GM23248 (cell line): ENCODE results near the gene GRN. TPM values are rescaled to one million over a fixed set of nuclear protein-coding genes. Genes with fewer than 3 reads are reported as not detected.
A peak's percentile ranks its signal among the peaks of the same experiment; 100 is the strongest.

Experiments
- DNase-seq: peaks from one replicate; pipeline ENCODE4 v3.0.0-alpha.2; 2015
- H2AFZ ChIP-seq: fragments of 200-600 bp; sonication (generic); 2 replicates; pipeline ENCODE4 v1.6.1; 2016; ENCODE audit warnings: antibody characterized with exemption
- H3F3A ChIP-seq: fragments of 200-600 bp; sonication (generic); 2 replicates; pipeline ENCODE4 v1.6.1; 2016; ENCODE audit warnings: mild to moderate bottlenecking, antibody characterized with exemption, mixed run types; ENCODE audit not compliant: insufficient read depth
- H3K27ac ChIP-seq: fragments of 200-600 bp; sonication (generic); 2 replicates; pipeline ENCODE4 v1.5.1; 2016; ENCODE audit warnings: mild to moderate bottlenecking
- H3K27me3 ChIP-seq: fragments of 200-600 bp; sonication (generic); replicated peaks from 2 replicates; pipeline ENCODE4 v1.6.1; 2016; ENCODE audit warnings: mild to moderate bottlenecking; ENCODE audit not compliant: insufficient read depth
- H3K36me3 ChIP-seq: fragments of 200-600 bp; sonication (generic); 2 replicates; pipeline ENCODE4 v1.6.1; 2016; ENCODE audit warnings: low read depth, mild to moderate bottlenecking
- H3K4me1 ChIP-seq: fragments of 200-600 bp; sonication (generic); 2 replicates; pipeline ENCODE4 v1.6.1; 2016; ENCODE audit warnings: mild to moderate bottlenecking; ENCODE audit not compliant: insufficient read depth
- H3K4me2 ChIP-seq: fragments of 200-600 bp; sonication (generic); one replicate; pipeline ENCODE4 v1.6.1; 2016; ENCODE audit warnings: mild to moderate bottlenecking; ENCODE audit not compliant: unreplicated experiment
- H3K4me3 ChIP-seq: fragments of 200-600 bp; sonication (generic); 2 replicates; pipeline ENCODE4 v1.5.1; 2016; ENCODE audit warnings: mild to moderate bottlenecking
- H3K79me2 ChIP-seq: fragments of 200-600 bp; sonication (generic); 2 replicates; pipeline ENCODE4 v1.6.1; 2016; ENCODE audit warnings: mild to moderate bottlenecking; ENCODE audit not compliant: insufficient read depth
- H3K9ac ChIP-seq: fragments of 200-600 bp; sonication (generic); 2 replicates; pipeline ENCODE4 v1.6.1; 2016; ENCODE audit warnings: mild to moderate bottlenecking
- H3K9me2 ChIP-seq: fragments of 200-600 bp; sonication (generic); 2 replicates; pipeline ENCODE4 v1.6.1; 2016; ENCODE audit warnings: mixed run types, mild to moderate bottlenecking, moderate library complexity; ENCODE audit not compliant: insufficient read depth
- H3K9me3 ChIP-seq: fragments of 200-600 bp; sonication (generic); one replicate; pipeline ENCODE4 v1.6.1; 2017; ENCODE audit warnings: low read depth
- H4K20me1 ChIP-seq: fragments of 200-600 bp; sonication (generic); 2 replicates; pipeline ENCODE4 v1.6.0; 2016; ENCODE audit not compliant: insufficient read depth
- EZH2 ChIP-seq: fragments of 200-600 bp; sonication (generic); IDR thresholded peaks from 2 replicates; pipeline ENCODE4 v1.6.1; 2018; ENCODE audit warnings: antibody characterized with exemption, mild to moderate bottlenecking; ENCODE audit not compliant: insufficient read depth, poor library complexity, severe bottlenecking
- EZH2phosphoT487 ChIP-seq: fragments of 200-600 bp; sonication (generic); IDR thresholded peaks from 2 replicates; pipeline ENCODE4 v1.6.1; 2018; ENCODE audit warnings: antibody characterized with exemption, moderate library complexity, mild to moderate bottlenecking, low read depth; ENCODE audit not compliant: insufficient read depth
- WGBS, 2 experiments: methylation state at CpG; one replicate each; pipeline ENCODE4 v1.1.6; 2015 to 2017; ENCODE audit warnings: low lambda C conversion rate in 2 of 2, low coverage in 1 of 2; ENCODE audit errors: missing lambda C conversion rate in 2 of 2; 5-methylcytosine and 5-hydroxymethylcytosine counted together
- in situ Hi-C: fragments of 300-500 bp; cut with MboI; formaldehyde crosslinking; loops from 2 replicates; pipeline ENCODE4 v1.15.0; 2020
- polyA plus RNA-seq: library from polyadenylated mRNA; unstranded; fragments of >200 nt; fragmentation: Nextera tagmentation; extraction: Ambion mirVana; gene quantifications from 2 replicates; pipeline ENCODE4 v1.2.1, GENCODE V29; 2016
- total RNA-seq: library from RNA; depleted of rRNA; stranded (reverse); fragments of >200 nt; shearing (Covaris generic); gene quantifications from 2 replicates; pipeline ENCODE4 v1.2.3, GENCODE V29; 2014

GRN gene
- total and polyA plus RNA-seq, 2 experiments from 2014 or later: 410 to 440 TPM

- H3F3A ChIP-seq: peaks cover 16% of the 10 kb centered on the region
- no peaks in the 10 kb centered on the region for H4K20me1 ChIP-seq
- H3K27me3 ChIP-seq: no peaks in the 10 kb centered on the region
- DNase-seq: no peak
- H3K36me3 ChIP-seq: no peaks in the 10 kb centered on the region
- no peak overlapping the region for H3K4me3 ChIP-seq
- H3K79me2 ChIP-seq: peaks cover 15% of the 10 kb centered on the region; the same call in 1 of the 2 replicates
- no peaks in the 10 kb centered on the region for H3K9me3 ChIP-seq
- in situ Hi-C loops: no loop called here
- no peak overlapping the region for H3K9ac ChIP-seq
- WGBS, 2 experiments: 85 to 87% methylated on average over 12 of the region's 12 CpGs
- H2AFZ ChIP-seq: no peak overlapping the region
- H3K4me1 ChIP-seq: peaks cover 3% of the 10 kb centered on the region; the same call in 1 of the 2 replicates
- TF ChIP-seq EZH2phosphoT487 (no peak), EZH2 (no peak)
- H3K27ac ChIP-seq: no peak overlapping the region
- no peak overlapping the region for H3K4me2 ChIP-seq
- no peaks in the 10 kb centered on the region for H3K9me2 ChIP-seq
These were observed 4.5 kb downstream of the GRN start for GRCh38 chr17:44349553-44350070.

GRCh38 chr17:44350733-44351226 lies 5.7 kb downstream of the GRN start:
- in situ Hi-C loops: no loop called here
- Histone ChIP-seq H2AFZ (no peak overlapping the region), H3K4me1 (peaks cover 3% of the 10 kb centered on the region; the same call in 1 of the 2 replicates), H3F3A (peaks cover 16% of the 10 kb centered on the region), H4K20me1 (no peaks in the 10 kb centered on the region), H3K79me2 (peaks cover 9% of the 10 kb centered on the region; the same call in 1 of the 2 replicates), H3K9me3 (no peaks in the 10 kb centered on the region), H3K27me3 (no peaks in the 10 kb centered on the region), H3K27ac (no peak overlapping the region), H3K4me2 (no peak overlapping the region), H3K4me3 (no peak overlapping the region), H3K9me2 (no peaks in the 10 kb centered on the region), H3K9ac (no peak overlapping the region), H3K36me3 (no peaks in the 10 kb centered on the region)
- TF ChIP-seq EZH2 (no peak), EZH2phosphoT487 (no peak)
- 67 to 70% methylated on average over 5 to 6 of the region's 6 CpGs for WGBS, 2 experiments
- DNase-seq: peak; percentile 67

- 85 to 88% methylated on average over 7 to 8 of the region's 8 CpGs for WGBS, 2 experiments
- TF ChIP-seq EZH2phosphoT487 (no peak), EZH2 (no peak)
- Histone ChIP-seq H3F3A (peaks cover 10% of the 10 kb centered on the region), H3K4me2 (no peak overlapping the region), H3K9me3 (no peaks in the 10 kb centered on the region), H3K36me3 (no peaks in the 10 kb centered on the region), H3K9me2 (no peaks in the 10 kb centered on the region), H4K20me1 (no peaks in the 10 kb centered on the region), H3K27ac (no peak overlapping the region), H2AFZ (no peak overlapping the region), H3K4me1 (peaks cover 3% of the 10 kb centered on the region; the same call in 1 of the 2 replicates), H3K4me3 (no peak overlapping the region), H3K79me2 (peaks cover 2% of the 10 kb centered on the region; the same call in 1 of the 2 replicates), H3K9ac (no peak overlapping the region), H3K27me3 (no peaks in the 10 kb centered on the region)
- in situ Hi-C loops: no loop called here
- no peak for DNase-seq
These were observed 6.4 kb downstream of the GRN start for GRCh38 chr17:44351464-44351863.

- no peak overlapping the region for H2AFZ ChIP-seq
- H3K9ac ChIP-seq: no peak overlapping the region
- no peaks in the 10 kb centered on the region for H3K27me3 ChIP-seq
- H3K36me3 ChIP-seq: no peaks in the 10 kb centered on the region
- no peak overlapping the region for H3K27ac ChIP-seq
- DNase-seq: no peak
- H3K4me2 ChIP-seq: no peak overlapping the region
- H4K20me1 ChIP-seq: no peaks in the 10 kb centered on the region
- WGBS, 2 experiments: 86% methylated on average over 33 to 36 of the region's 36 CpGs
- in situ Hi-C loops: no loop called here
- H3K4me3 ChIP-seq: no peak overlapping the region
- H3K9me2 ChIP-seq: no peaks in the 10 kb centered on the region
- peaks cover 3% of the 10 kb centered on the region; the same call in 1 of the 2 replicates for H3K4me1 ChIP-seq
- TF ChIP-seq EZH2 (no peak), EZH2phosphoT487 (no peak)
- H3F3A ChIP-seq: peaks cover 3% of the 10 kb centered on the region
- no peaks in the 10 kb centered on the region for H3K9me3 ChIP-seq
- no peaks in the 10 kb centered on the region for H3K79me2 ChIP-seq
These were observed 7.1 kb downstream of the GRN start for GRCh38 chr17:44351961-44352827.
